Caco-2 (cell line): ENCODE results near the gene SH3BP5L. TPM values are rescaled to one million over a fixed set of nuclear protein-coding genes. Genes with fewer than 3 reads are reported as not detected.
"Not testable (repeated sequence)": the region's sequence is repeated elsewhere in the genome, so short reads cannot be mapped to it uniquely, and the experiment has no call there.

Experiments
- BruUV-seq: library from RNA; stranded (reverse); fragments of 400-500 nt; replicated peaks from 2 replicates; lab custom pipeline; 2021; lab: Mats Ljungman, UMichigan
- CTCF ChIA-PET: fragments of 300-600 bp; sonication (Branson Sonifier 250); formaldehyde crosslinking; loops from one replicate; lab custom pipeline; 2022; ENCODE audit warnings: antibody characterized with exemption; lab: Charles Lee
- POLR2A ChIA-PET: fragments of 300-600 bp; sonication (Branson Sonifier 250); formaldehyde crosslinking; loops from one replicate; lab custom pipeline; 2022; ENCODE audit warnings: antibody characterized with exemption; lab: Charles Lee
- DNase-seq, 2 experiments: peaks; one replicate each; pipeline versions ENCODE4 v3.0.0 to v3.0.0-alpha.2; 2020 to 2022
- H3K27me3 ChIP-seq: replicated peaks from 2 replicates; pipeline ENCODE4 v1.6.0; 2011; ENCODE audit warnings: low read length; ENCODE audit not compliant: control insufficient read depth, insufficient read depth
- H3K36me3 ChIP-seq: 2 replicates; pipeline ENCODE4 v1.5.1; 2011; ENCODE audit warnings: low read length; ENCODE audit not compliant: control insufficient read depth, insufficient read depth
- H3K4me1 ChIP-seq: fragments of 250-450 bp; sonication (Bioruptor Pico); 2 replicates; pipeline ENCODE4 v1.5.1; 2020; ENCODE audit warnings: mild to moderate bottlenecking
- H3K4me3 ChIP-seq: 2 replicates; pipeline ENCODE4 v1.5.1; 2011; ENCODE audit warnings: low read depth, mild to moderate bottlenecking, control low read depth, low read length
- H3K9me3 ChIP-seq: fragments of 250-450 bp; sonication (Bioruptor Pico); 2 replicates; pipeline ENCODE4 v1.5.1; 2020; ENCODE audit warnings: mild to moderate bottlenecking, moderate library complexity
- H3K27ac Mint-ChIP-seq: one replicate; pipeline ENCODE4 v1.8.0; 2022; ENCODE audit warnings: mixed read lengths; ENCODE audit not compliant: unreplicated experiment
- H3K27me3 Mint-ChIP-seq: one replicate; pipeline ENCODE4 v1.8.0; 2022; ENCODE audit warnings: mixed read lengths; ENCODE audit not compliant: insufficient read depth, unreplicated experiment
- H3K36me3 Mint-ChIP-seq: one replicate; pipeline ENCODE4 v1.8.0; 2022; ENCODE audit warnings: mild to moderate bottlenecking, mixed read lengths; ENCODE audit not compliant: insufficient read depth, unreplicated experiment
- H3K4me1 Mint-ChIP-seq: one replicate; pipeline ENCODE4 v1.8.0; 2022; ENCODE audit warnings: low read depth, mixed read lengths; ENCODE audit not compliant: unreplicated experiment
- H3K4me3 Mint-ChIP-seq: one replicate; pipeline ENCODE4 v1.8.0; 2022; ENCODE audit warnings: mild to moderate bottlenecking, moderate library complexity, mixed read lengths; ENCODE audit not compliant: unreplicated experiment
- H3K9me3 Mint-ChIP-seq: one replicate; pipeline ENCODE4 v1.8.0; 2022; ENCODE audit warnings: mixed read lengths; ENCODE audit not compliant: unreplicated experiment
- CTCF ChIP-seq, 2 experiments: fragments of 200-600 bp in 1 of 2; IDR thresholded peaks; 1 replicate in 1 of 2; 2 replicates in 1 of 2; pipeline versions ENCODE4 v1.5.1 to v1.8.0; 2011 to 2022; ENCODE audit warnings: antibody characterized with exemption in 1 of 2, control low read depth in 1 of 2, inconsistent platforms in 1 of 2, low read depth in 1 of 2, low read length in 1 of 2, mild to moderate bottlenecking in 1 of 2, moderate library complexity in 1 of 2; ENCODE audit not compliant: insufficient read depth in 1 of 2, severe bottlenecking in 1 of 2, unreplicated experiment in 1 of 2
- intact Hi-C: fragments of 100-400 bp; cut with micrococcal nuclease; formaldehyde crosslinking; loops from one replicate; pipeline ENCODE4 v1.10.0; 2022; ENCODE audit not compliant: unreplicated experiment
- total RNA-seq: library from RNA; stranded (reverse); gene quantifications from 2 replicates; pipeline ENCODE4 v1.2.3, GENCODE V29; 2022

SH3BP5L gene
- total RNA-seq, 1 experiment from 2014 or later, result 21.3 TPM

- Histone ChIP-seq H3K9me3 (no peaks in the 10 kb centered on the region), H3K4me1 (peaks cover 11% of the 10 kb centered on the region; the same call in 1 of the 2 replicates), H3K4me3 (no peak overlapping the region), H3K36me3 (no peaks in the 10 kb centered on the region), H3K27me3 (no peaks in the 10 kb centered on the region)
- DNase-seq, result no peak
- Mint-ChIP-seq H3K27me3 (no peaks in the 10 kb centered on the region), H3K9me3 (peaks cover 9% of the 10 kb centered on the region), H3K4me3 (no peak overlapping the region), H3K27ac (no peak overlapping the region), H3K4me1 (no peaks in the 10 kb centered on the region), H3K36me3 (no peaks in the 10 kb centered on the region)
- ChIA-PET POLR2A (no interaction called here), CTCF (interaction anchor here (0.6 kb wide), 1 partner anchor 35 kb away, joined by 5 read pairs; the partner anchor contains the start of gene SH3BP5L)
- no peak for TF ChIP-seq CTCF (IDR thresholded peaks at IDR 0.05; ENCODE audit: insufficient read depth in 1 of 2, low read depth in 1 of 2, low read length in 1 of 2, severe bottlenecking in 1 of 2, unreplicated experiment in 1 of 2)
- BruUV-seq, result no TSS peak
- intact Hi-C loops, result loop anchor here (5.0 kb wide), 1 partner anchor 33 kb away; the partner anchor contains the start of gene LYPD8
Observed at GRCh38 chr1:248790456-248790855, 35.3 kb downstream of the SH3BP5L start.

GRCh38 chr1:248789337-248789736 is 36.4 kb downstream of the SH3BP5L start:
- H3K4me3 ChIP-seq, H3K27me3 Mint-ChIP-seq, CTCF ChIA-PET, DNase-seq, H3K4me3 Mint-ChIP-seq, H3K9me3 Mint-ChIP-seq, H3K27ac Mint-ChIP-seq, H3K36me3 ChIP-seq, BruUV-seq, H3K36me3 Mint-ChIP-seq, H3K4me1 Mint-ChIP-seq, H3K27me3 ChIP-seq, intact Hi-C loops, H3K9me3 ChIP-seq, POLR2A ChIA-PET: not testable (repeated sequence)
- H3K4me1 ChIP-seq, result peaks cover 11% of the 10 kb centered on the region; the same call in 1 of the 2 replicates

- intact Hi-C loops, result no loop called here
- Histone ChIP-seq H3K27me3 (no peaks in the 10 kb centered on the region), H3K4me3 (no peak overlapping the region), H3K4me1 (peaks cover 11% of the 10 kb centered on the region; the same call in 1 of the 2 replicates), H3K9me3 (no peaks in the 10 kb centered on the region), H3K36me3 (no peaks in the 10 kb centered on the region)
- ChIA-PET POLR2A (no interaction called here), CTCF (no interaction called here)
- H3K9me3 Mint-ChIP-seq, result no peaks in the 10 kb centered on the region
- H3K27ac Mint-ChIP-seq, result no peak overlapping the region
- H3K4me1 Mint-ChIP-seq, result no peaks in the 10 kb centered on the region
- H3K4me3 Mint-ChIP-seq, result no peak overlapping the region
- no TSS peak for BruUV-seq
- H3K36me3 Mint-ChIP-seq, result no peaks in the 10 kb centered on the region
- no peak for TF ChIP-seq CTCF (IDR thresholded peaks at IDR 0.05; ENCODE audit: insufficient read depth in 1 of 2, low read depth in 1 of 2, low read length in 1 of 2, severe bottlenecking in 1 of 2, unreplicated experiment in 1 of 2)
- DNase-seq, result no peak
- H3K27me3 Mint-ChIP-seq, result no peaks in the 10 kb centered on the region
Observed at GRCh38 chr1:248788327-248788726, 37.4 kb downstream of the SH3BP5L start.
